Measurements from ENCODE around the gene CYP21A2.
"Not testable (repeated sequence)": the region's sequence is repeated elsewhere in the genome, so short reads cannot be mapped to it uniquely, and the experiment has no call there.

- TF ChIP-seq CTCF (IDR thresholded peaks at IDR 0.05 in 4 of 5, conservative IDR thresholded peaks at IDR 0.05 in 1 of 5); POLR2A (IDR thresholded peaks at IDR 0.05): not testable (repeated sequence)
These were observed 5.6 kb downstream of the CYP21A2 start for GRCh38 chr6:32043589-32044380.
